ENCODE measurements around the gene CCDC93.

Gene CCDC93

GRCh38 chr2:117973498-117974082, 40.3 kb downstream of the CCDC93 start:
- no peak for TF ChIP-seq CTCF (IDR thresholded peaks at IDR 0.05; ENCODE audit: control extremely low read depth, extremely low read depth, low read depth, missing control alignments)
- ChIA-PET POLR2A (no interaction called here), CTCF (interaction anchor here (3.1 kb wide), 1 partner anchor 30 kb away, joined by 17 read pairs; no protein-coding TSS in a partner anchor)
- no peak for DNase-seq (ENCODE audit: extremely low spot score)

GRCh38 chr2:117972476-117973123, 41.3 kb downstream of the CCDC93 start:
- TF ChIP-seq CTCF (IDR thresholded peaks at IDR 0.05; ENCODE audit: control extremely low read depth, extremely low read depth, low read depth, missing control alignments): no peak
- CTCF ChIA-PET: interaction anchor here (1.1 to 3.1 kb wide), 2 partner anchors 31 to 32 kb away, joined by 3 to 17 read pairs; no protein-coding TSS in a partner anchor
- DNase-seq (ENCODE audit: extremely low spot score): no peak
- POLR2A ChIA-PET: no interaction called here

- ChIA-PET POLR2A (no interaction called here), CTCF (interaction anchor here (1.1 to 4.3 kb wide), 4 partner anchors 11 to 155 kb away, joined by 3 to 23 read pairs (median 6); no protein-coding TSS in a partner anchor)
Observed at GRCh38 chr2:117968722-117969121, 45.1 kb downstream of the CCDC93 start.

GRCh38 chr2:117967977-117968718, 45.7 kb downstream of the CCDC93 start:
- ChIA-PET POLR2A (no interaction called here), CTCF (interaction anchor here (0.9 to 4.3 kb wide), 5 partner anchors 11 to 182 kb away, joined by 3 to 23 read pairs (median 3); no protein-coding TSS in a partner anchor)
- no peak for DNase-seq (ENCODE audit: extremely low spot score)
- no peak for TF ChIP-seq CTCF (IDR thresholded peaks at IDR 0.05; ENCODE audit: control extremely low read depth, extremely low read depth, low read depth, missing control alignments)

More at GRCh38 chr2:117968722-117969121, 45.1 kb downstream of the CCDC93 start:
- no peak for TF ChIP-seq CTCF (IDR thresholded peaks at IDR 0.05; ENCODE audit: control extremely low read depth, extremely low read depth, low read depth, missing control alignments)
- no peak for DNase-seq (ENCODE audit: extremely low spot score)

GRCh38 chr2:117963446-117963845, 50.4 kb downstream of the CCDC93 start:
- CTCF ChIA-PET: interaction anchor here (1.4 kb wide), 1 partner anchor 8 kb away, joined by 3 read pairs; no protein-coding TSS in a partner anchor
- no peak for TF ChIP-seq CTCF (IDR thresholded peaks at IDR 0.05; ENCODE audit: control extremely low read depth, extremely low read depth, low read depth, missing control alignments)
- POLR2A ChIA-PET: no interaction called here

GRCh38 chr2:117961201-117961600, 52.7 kb downstream of the CCDC93 start:
- DNase-seq (ENCODE audit: extremely low spot score): no peak
- no peak for TF ChIP-seq CTCF (IDR thresholded peaks at IDR 0.05; ENCODE audit: control extremely low read depth, extremely low read depth, low read depth, missing control alignments)
- CTCF ChIA-PET: interaction anchor here (1.1 to 4.5 kb wide), 8 partner anchors 9 to 146 kb away, joined by 3 to 24 read pairs (median 4); partner anchors contain the start of gene DDX18
- POLR2A ChIA-PET: no interaction called here

More at GRCh38 chr2:117963446-117963845, 50.4 kb downstream of the CCDC93 start:
- DNase-seq (ENCODE audit: extremely low spot score): no peak

Data from GM10248 (cell line).